WTC11 (cell line): ENCODE data around the gene CHRNB2. TPM values are rescaled to one million over a fixed set of nuclear protein-coding genes. Genes with fewer than 3 reads are reported as not detected.

Experiments used
- ATAC-seq: fragments of 200-7000 bp; cut with Tn5 transposase; 2 replicates; pipeline ENCODE4 v1.10.0; 2021; ENCODE audit warnings: mild to moderate bottlenecking, moderate library complexity
- CTCF ChIA-PET: fragments of 300-600 bp; sonication (Branson Sonifier 250); formaldehyde crosslinking; loops from one replicate; lab custom pipeline; 2021; ENCODE audit warnings: antibody characterized with exemption; lab: Charles Lee
- POLR2A ChIA-PET: fragments of 350-600 bp; sonication (Branson Sonifier 250); formaldehyde crosslinking; loops from one replicate; lab custom pipeline; 2021; ENCODE audit warnings: antibody characterized with exemption; lab: Charles Lee
- DNase-seq: peaks from one replicate; pipeline ENCODE4 v3.0.0; 2021; ENCODE audit warnings: low spot score
- H3K27ac Mint-ChIP-seq: 2 replicates; pipeline ENCODE4 v1.8.0; 2021; ENCODE audit warnings: mixed read lengths
- H3K27me3 Mint-ChIP-seq: 2 replicates; pipeline ENCODE4 v1.8.0; 2021; ENCODE audit warnings: low read depth, mild to moderate bottlenecking, moderate library complexity, mixed read lengths
- H3K36me3 Mint-ChIP-seq: 2 replicates; pipeline ENCODE4 v1.8.0; 2021; ENCODE audit warnings: mixed read lengths
- H3K4me1 Mint-ChIP-seq: 2 replicates; pipeline ENCODE4 v1.8.0; 2022; ENCODE audit warnings: mixed read lengths
- H3K4me3 Mint-ChIP-seq: 2 replicates; pipeline ENCODE4 v1.8.0; 2021; ENCODE audit warnings: mild to moderate bottlenecking, moderate library complexity, mixed read lengths
- H3K9me3 Mint-ChIP-seq: 2 replicates; pipeline ENCODE4 v1.8.0; 2021; ENCODE audit warnings: mixed read lengths
- ETV6 ChIP-seq: sonication (generic); formaldehyde crosslinking; IDR thresholded peaks from 2 replicates; pipeline ENCODE4 v1.8.1; 2022; ENCODE audit warnings: mild to moderate bottlenecking, missing genetic modification reagents
- FOXJ3 ChIP-seq: sonication (generic); formaldehyde crosslinking; IDR thresholded peaks from 2 replicates; pipeline ENCODE4 v1.9.0; 2021; ENCODE audit warnings: missing genetic modification reagents, mild to moderate bottlenecking, borderline replicate concordance
- GABPB1 ChIP-seq: sonication (generic); formaldehyde crosslinking; IDR thresholded peaks from 2 replicates; pipeline ENCODE4 v1.8.1; 2023; ENCODE audit warnings: mild to moderate bottlenecking, missing genetic modification reagents
- GRHL2 ChIP-seq: fragments of 250-450 bp; sonication (Bioruptor Pico); IDR thresholded peaks from 2 replicates; pipeline ENCODE4 v1.8.0; 2022; ENCODE audit warnings: mild to moderate bottlenecking, moderate library complexity; ENCODE audit not compliant: insufficient replicate concordance, severe bottlenecking
- GTF2I ChIP-seq: fragments of 250-450 bp; sonication (Bioruptor Pico); conservative IDR thresholded peaks from 2 replicates; pipeline ENCODE4 v1.4.0; 2021; ENCODE audit warnings: mild to moderate bottlenecking
- KAT7 ChIP-seq: sonication (generic); formaldehyde crosslinking; IDR thresholded peaks from 2 replicates; pipeline ENCODE4 v1.8.1; 2023; ENCODE audit warnings: missing genetic modification reagents, mild to moderate bottlenecking, borderline replicate concordance
- NR2C2 ChIP-seq: sonication (generic); formaldehyde crosslinking; IDR thresholded peaks from 2 replicates; pipeline ENCODE4 v1.8.0; 2022; ENCODE audit warnings: mild to moderate bottlenecking, missing genetic modification reagents
- OVOL2 ChIP-seq: fragments of 250-450 bp; sonication (Bioruptor Pico); IDR thresholded peaks from 2 replicates; pipeline ENCODE4 v1.9.0; 2021; ENCODE audit warnings: mild to moderate bottlenecking, borderline replicate concordance
- SMAD4 ChIP-seq: sonication (generic); formaldehyde crosslinking; IDR thresholded peaks from 2 replicates; pipeline ENCODE4 v1.8.0; 2022; ENCODE audit warnings: mild to moderate bottlenecking, missing genetic modification reagents
- SOX15 ChIP-seq: fragments of 250-450 bp; sonication (Bioruptor Pico); IDR thresholded peaks from 2 replicates; pipeline ENCODE4 v1.9.0; 2021; ENCODE audit warnings: mild to moderate bottlenecking
- TEAD4 ChIP-seq: sonication (generic); formaldehyde crosslinking; IDR thresholded peaks from 2 replicates; pipeline ENCODE4 v1.8.0; 2022; ENCODE audit warnings: mild to moderate bottlenecking, missing genetic modification reagents
- TP53 ChIP-seq: sonication (generic); formaldehyde crosslinking; IDR thresholded peaks from 2 replicates; pipeline ENCODE4 v1.8.1; 2023; ENCODE audit warnings: mild to moderate bottlenecking, missing genetic modification reagents
- ZNF121 ChIP-seq: sonication (generic); formaldehyde crosslinking; IDR thresholded peaks from 2 replicates; pipeline ENCODE4 v1.8.0; 2023; ENCODE audit warnings: missing genetic modification reagents
- ZNF317 ChIP-seq: sonication (generic); formaldehyde crosslinking; IDR thresholded peaks from 2 replicates; pipeline ENCODE4 v1.8.1; 2023; ENCODE audit warnings: low read depth, mild to moderate bottlenecking, moderate library complexity, missing genetic modification reagents, borderline replicate concordance
- total RNA-seq: library from RNA; stranded (reverse); gene quantifications from 3 replicates; pipeline ENCODE4 v1.2.3, GENCODE V29; 2021
- TF ChIP-seq, protein P1 (sequence below): fragments of 250-450 bp; sonication (Bioruptor Pico); IDR thresholded peaks from 2 replicates; pipeline ENCODE4 v1.8.0; 2021; ENCODE audit warnings: mild to moderate bottlenecking
- TF ChIP-seq, protein P2 (sequence below): fragments of 200-600 bp; IDR thresholded peaks from 2 replicates; pipeline ENCODE4 v1.8.0; 2022; ENCODE audit warnings: antibody characterized with exemption
- TF ChIP-seq, protein P3 (sequence below): sonication (generic); formaldehyde crosslinking; IDR thresholded peaks from 2 replicates; pipeline ENCODE4 v1.8.0; 2023; ENCODE audit warnings: mild to moderate bottlenecking, missing genetic modification reagents
- TF ChIP-seq, protein P4 (sequence below): fragments of 250-450 bp; sonication (Bioruptor Pico); IDR thresholded peaks from 2 replicates; pipeline ENCODE4 v1.9.0; 2021; ENCODE audit warnings: moderate library complexity, mild to moderate bottlenecking, inconsistent platforms, borderline replicate concordance

The CHRNB2 gene
- total RNA-seq, 1 experiment from 2014 or later = 1.7 TPM

DNA sequence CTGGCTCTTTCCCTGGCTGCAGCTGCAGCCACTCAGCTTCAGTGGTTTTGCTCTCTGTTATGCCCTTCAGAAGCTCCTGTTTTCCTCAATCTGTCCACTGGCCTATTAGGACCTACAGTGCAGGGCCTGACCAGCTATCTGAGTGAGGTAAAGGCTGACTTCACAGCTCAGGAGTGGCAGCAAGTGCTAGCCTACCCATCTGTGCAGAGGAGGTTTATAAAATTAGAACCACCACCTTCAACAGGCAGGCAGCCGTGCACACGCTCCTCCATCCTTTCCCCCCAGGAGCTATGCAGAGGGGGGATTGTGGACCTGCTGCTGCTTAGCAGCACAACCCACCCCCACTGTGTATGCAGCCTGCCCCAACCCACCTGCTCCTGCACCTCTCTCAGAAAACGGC, 32.1 kb downstream of the CHRNB2 start (continued):
- TF ChIP-seq ETV6 (no peak), SOX15 (CRISPR knock-in tag) (no peak), TEAD4 (CRISPR knock-in tag) (no peak), GABPB1 (CRISPR knock-in tag) (no peak)

DNA sequence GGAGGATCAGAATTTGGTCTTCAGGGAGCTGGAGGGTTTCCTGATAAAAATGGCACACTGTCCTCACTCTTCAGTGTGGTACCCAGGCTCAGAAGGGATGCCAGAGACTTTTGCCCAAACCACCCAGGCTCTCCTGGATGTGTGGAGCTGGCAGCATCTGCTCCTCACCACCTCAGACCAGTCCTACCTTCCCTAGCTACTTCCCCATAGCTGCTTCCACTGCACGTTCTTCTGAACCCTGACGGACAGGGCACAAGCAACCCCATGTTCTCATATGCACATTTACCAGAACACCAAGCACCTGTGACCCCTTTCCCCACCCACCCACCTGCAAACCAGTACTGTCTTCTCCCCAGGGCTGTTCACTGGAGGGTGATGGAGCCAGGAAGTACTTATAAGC, 35.7 kb downstream of the CHRNB2 start:
- peak overlapping the region; percentile 38; the same call in 1 of the 2 replicates for H3K27ac Mint-ChIP-seq
- POLR2A ChIA-PET = no interaction called here

DNA sequence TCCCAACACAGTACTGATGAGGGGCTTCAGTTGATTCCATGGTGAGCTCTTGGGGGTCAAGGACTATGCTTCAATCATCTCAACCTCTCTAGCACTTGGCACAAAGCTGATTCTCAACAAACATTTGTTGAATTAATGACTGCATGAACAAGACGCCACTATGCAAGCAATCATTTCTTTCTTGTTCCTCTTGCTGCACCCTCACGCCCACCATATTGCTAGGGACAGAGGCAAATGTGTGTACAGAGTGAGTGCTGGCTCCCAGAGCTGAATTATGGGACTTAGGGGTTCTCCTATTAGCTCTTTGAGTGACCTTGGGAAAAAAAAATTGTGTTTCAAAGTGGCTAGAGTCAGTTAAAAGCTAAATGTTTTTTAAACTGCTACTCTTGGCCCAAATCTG, 38.0 kb downstream of the CHRNB2 start:
- TF ChIP-seq ZNF317 (no peak), NR2C2 (CRISPR knock-in tag) (no peak), TEAD4 (CRISPR knock-in tag) (no peak), TP53 (no peak), GRHL2 (no peak), SMAD4 (CRISPR knock-in tag) (no peak), KAT7 (no peak), ZNF121 (CRISPR knock-in tag) (no peak), FOXJ3 (CRISPR knock-in tag) (no peak)
- TF ChIP-seq, protein P1, sequence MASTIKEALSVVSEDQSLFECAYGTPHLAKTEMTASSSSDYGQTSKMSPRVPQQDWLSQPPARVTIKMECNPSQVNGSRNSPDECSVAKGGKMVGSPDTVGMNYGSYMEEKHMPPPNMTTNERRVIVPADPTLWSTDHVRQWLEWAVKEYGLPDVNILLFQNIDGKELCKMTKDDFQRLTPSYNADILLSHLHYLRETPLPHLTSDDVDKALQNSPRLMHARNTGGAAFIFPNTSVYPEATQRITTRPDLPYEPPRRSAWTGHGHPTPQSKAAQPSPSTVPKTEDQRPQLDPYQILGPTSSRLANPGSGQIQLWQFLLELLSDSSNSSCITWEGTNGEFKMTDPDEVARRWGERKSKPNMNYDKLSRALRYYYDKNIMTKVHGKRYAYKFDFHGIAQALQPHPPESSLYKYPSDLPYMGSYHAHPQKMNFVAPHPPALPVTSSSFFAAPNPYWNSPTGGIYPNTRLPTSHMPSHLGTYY (CRISPR knock-in tag) = no peak
- TF ChIP-seq, protein P2, sequence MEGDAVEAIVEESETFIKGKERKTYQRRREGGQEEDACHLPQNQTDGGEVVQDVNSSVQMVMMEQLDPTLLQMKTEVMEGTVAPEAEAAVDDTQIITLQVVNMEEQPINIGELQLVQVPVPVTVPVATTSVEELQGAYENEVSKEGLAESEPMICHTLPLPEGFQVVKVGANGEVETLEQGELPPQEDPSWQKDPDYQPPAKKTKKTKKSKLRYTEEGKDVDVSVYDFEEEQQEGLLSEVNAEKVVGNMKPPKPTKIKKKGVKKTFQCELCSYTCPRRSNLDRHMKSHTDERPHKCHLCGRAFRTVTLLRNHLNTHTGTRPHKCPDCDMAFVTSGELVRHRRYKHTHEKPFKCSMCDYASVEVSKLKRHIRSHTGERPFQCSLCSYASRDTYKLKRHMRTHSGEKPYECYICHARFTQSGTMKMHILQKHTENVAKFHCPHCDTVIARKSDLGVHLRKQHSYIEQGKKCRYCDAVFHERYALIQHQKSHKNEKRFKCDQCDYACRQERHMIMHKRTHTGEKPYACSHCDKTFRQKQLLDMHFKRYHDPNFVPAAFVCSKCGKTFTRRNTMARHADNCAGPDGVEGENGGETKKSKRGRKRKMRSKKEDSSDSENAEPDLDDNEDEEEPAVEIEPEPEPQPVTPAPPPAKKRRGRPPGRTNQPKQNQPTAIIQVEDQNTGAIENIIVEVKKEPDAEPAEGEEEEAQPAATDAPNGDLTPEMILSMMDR = no peak
- TF ChIP-seq, protein P3, sequence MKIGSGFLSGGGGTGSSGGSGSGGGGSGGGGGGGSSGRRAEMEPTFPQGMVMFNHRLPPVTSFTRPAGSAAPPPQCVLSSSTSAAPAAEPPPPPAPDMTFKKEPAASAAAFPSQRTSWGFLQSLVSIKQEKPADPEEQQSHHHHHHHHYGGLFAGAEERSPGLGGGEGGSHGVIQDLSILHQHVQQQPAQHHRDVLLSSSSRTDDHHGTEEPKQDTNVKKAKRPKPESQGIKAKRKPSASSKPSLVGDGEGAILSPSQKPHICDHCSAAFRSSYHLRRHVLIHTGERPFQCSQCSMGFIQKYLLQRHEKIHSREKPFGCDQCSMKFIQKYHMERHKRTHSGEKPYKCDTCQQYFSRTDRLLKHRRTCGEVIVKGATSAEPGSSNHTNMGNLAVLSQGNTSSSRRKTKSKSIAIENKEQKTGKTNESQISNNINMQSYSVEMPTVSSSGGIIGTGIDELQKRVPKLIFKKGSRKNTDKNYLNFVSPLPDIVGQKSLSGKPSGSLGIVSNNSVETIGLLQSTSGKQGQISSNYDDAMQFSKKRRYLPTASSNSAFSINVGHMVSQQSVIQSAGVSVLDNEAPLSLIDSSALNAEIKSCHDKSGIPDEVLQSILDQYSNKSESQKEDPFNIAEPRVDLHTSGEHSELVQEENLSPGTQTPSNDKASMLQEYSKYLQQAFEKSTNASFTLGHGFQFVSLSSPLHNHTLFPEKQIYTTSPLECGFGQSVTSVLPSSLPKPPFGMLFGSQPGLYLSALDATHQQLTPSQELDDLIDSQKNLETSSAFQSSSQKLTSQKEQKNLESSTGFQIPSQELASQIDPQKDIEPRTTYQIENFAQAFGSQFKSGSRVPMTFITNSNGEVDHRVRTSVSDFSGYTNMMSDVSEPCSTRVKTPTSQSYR (CRISPR knock-in tag) = no peak
- TF ChIP-seq, protein P4, sequence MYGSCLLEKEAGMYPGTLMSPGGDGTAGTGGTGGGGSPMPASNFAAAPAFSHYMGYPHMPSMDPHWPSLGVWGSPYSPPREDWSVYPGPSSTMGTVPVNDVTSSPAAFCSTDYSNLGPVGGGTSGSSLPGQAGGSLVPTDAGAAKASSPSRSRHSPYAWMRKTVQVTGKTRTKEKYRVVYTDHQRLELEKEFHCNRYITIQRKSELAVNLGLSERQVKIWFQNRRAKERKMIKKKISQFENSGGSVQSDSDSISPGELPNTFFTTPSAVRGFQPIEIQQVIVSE (CRISPR knock-in tag) = no peak
- Mint-ChIP-seq H3K4me1 (peaks cover 56% of the 10 kb centered on the region), H3K27ac (peak overlapping the region; percentile 25; the same call in 1 of the 2 replicates), H3K9me3 (no peaks in the 10 kb centered on the region), H3K27me3 (no peaks in the 10 kb centered on the region; the same call in 1 of the 2 replicates), H3K36me3 (peaks cover 20% of the 10 kb centered on the region), H3K4me3 (no peak overlapping the region; the same call in 1 of the 2 replicates)
- ATAC-seq (no peak), DNase-seq (no peak)
- ChIA-PET CTCF (interaction anchor here (0.6 to 1.2 kb wide), 4 partner anchors 10 to 390 kb away, joined by 3 to 4 read pairs (median 4); partner anchors contain the start of genes CHRNB2 and PBXIP1), POLR2A (interaction anchor here (1.4 to 1.7 kb wide), 2 partner anchors 22 to 29 kb away, joined by 4 to 6 read pairs; no protein-coding TSS in a partner anchor)

More for the DNA sequence above, 35.7 kb downstream of the CHRNB2 start:
- TF ChIP-seq GTF2I (CRISPR knock-in tag) = no peak
- TF ChIP-seq OVOL2 (CRISPR knock-in tag) = no peak
- no peaks in the 10 kb centered on the region for H3K9me3 Mint-ChIP-seq
- ATAC-seq (no peak), DNase-seq (no peak)
- H3K4me3 Mint-ChIP-seq = no peak overlapping the region
- H3K27me3 Mint-ChIP-seq = no peaks in the 10 kb centered on the region; the same call in 1 of the 2 replicates
- H3K36me3 Mint-ChIP-seq = peaks cover 32% of the 10 kb centered on the region
- CTCF ChIA-PET = interaction anchor here (1.4 to 1.5 kb wide), 2 partner anchors 57 to 139 kb away, joined by 3 read pairs; no protein-coding TSS in a partner anchor
- H3K4me1 Mint-ChIP-seq = peaks cover 39% of the 10 kb centered on the region
